Breast epithelium (tissue), 4 donors: ENCODE measurements around the gene KLK13. TPM values are rescaled to one million over a fixed set of nuclear protein-coding genes. Genes with fewer than 3 reads are reported as not detected.

Experiments used
- DNase-seq, 2 donors: peaks; one replicate each; pipeline ENCODE4 v3.0.0-alpha.2; 2019; ENCODE audit warnings: low spot score in 2 of 2
- H3K27ac ChIP-seq, 2 donors: fragments of 200-600 bp; sonication (generic) in 1 of 2; one replicate each; pipeline ENCODE4 v1.5.1; 2016 to 2019; ENCODE audit warnings: mild to moderate bottlenecking in 1 of 2
- H3K27me3 ChIP-seq, 2 donors: fragments of 200-600 bp; sonication (generic) in 1 of 2; one replicate each; pipeline versions ENCODE4 v1.5.1 to v1.6.0; 2017 to 2019; ENCODE audit warnings: control low read depth in 1 of 2, mild to moderate bottlenecking in 1 of 2
- H3K36me3 ChIP-seq: fragments of 200-600 bp; one replicate; pipeline ENCODE4 v1.5.1; 2019
- H3K4me1 ChIP-seq, 2 donors: fragments of 200-600 bp; sonication (generic); one replicate each; pipeline ENCODE4 v1.5.1; 2016 to 2019; ENCODE audit warnings: control low read depth in 1 of 2
- H3K4me3 ChIP-seq, 3 donors: fragments of 200-600 bp; sonication (generic); 1 replicate in 2 of 3; 2 replicates in 1 of 3; pipeline ENCODE4 v1.5.1; 2016 to 2019; ENCODE audit warnings: mild to moderate bottlenecking in 3 of 3, moderate library complexity in 2 of 3
- H3K9me3 ChIP-seq, 2 donors: fragments of 200-600 bp; sonication (generic) in 1 of 2; one replicate each; pipeline ENCODE4 v1.5.1; 2016 to 2019; ENCODE audit warnings: control low read depth in 1 of 2
- POLR2A ChIP-seq: fragments of 450-650 bp; IDR thresholded peaks from one replicate; pipeline ENCODE4 v1.6.1; 2016; ENCODE audit warnings: antibody characterized with exemption, mild to moderate bottlenecking, moderate library complexity
- POLR2AphosphoS5 ChIP-seq, 3 donors: sonication (generic); formaldehyde crosslinking; IDR thresholded peaks; one replicate each; pipeline ENCODE4 v1.6.1; 2017; ENCODE audit warnings: antibody characterized with exemption in 3 of 3
- intact Hi-C: fragments of 100-400 bp; cut with DNase I; formaldehyde crosslinking; loops from one replicate; pipeline ENCODE4 v1.15.1; 2023; ENCODE audit warnings: low total_unique reads
- total RNA-seq, 3 donors: library from RNA; depleted of rRNA; stranded (reverse); fragments of >200 nt; gene quantifications; one replicate each; pipeline ENCODE4 v1.1.0, GENCODE V29; 2016
- TF ChIP-seq, protein P1 (sequence below), 3 donors: fragments of 450-650 bp; IDR thresholded peaks; one replicate each; pipeline ENCODE4 v1.5.1; 2016 to 2017; ENCODE audit warnings: antibody characterized with exemption in 3 of 3, mild to moderate bottlenecking in 3 of 3, moderate library complexity in 3 of 3

Gene KLK13
- total RNA-seq, 3 donors from 2014 or later = not detected

DNA sequence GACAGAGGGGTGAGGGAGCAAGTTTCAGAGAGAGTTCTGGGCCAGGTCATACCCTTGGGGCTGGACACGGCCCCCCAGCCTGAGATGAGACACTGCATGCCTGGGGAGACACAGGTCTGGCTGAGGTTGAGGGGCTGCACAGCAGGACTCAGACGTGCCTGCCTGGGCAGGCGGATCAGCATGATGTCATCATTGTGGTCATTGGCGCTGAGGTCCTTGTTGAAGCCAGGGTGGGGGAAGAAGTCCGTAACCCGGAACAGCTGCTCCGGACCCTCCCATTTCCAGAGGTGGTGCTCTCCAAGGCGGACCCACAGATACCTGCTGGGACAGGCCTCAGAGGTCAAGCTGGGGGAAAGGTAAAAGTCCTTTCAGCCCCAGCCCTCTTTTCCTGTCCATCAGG, 58.5 kb downstream of the KLK13 start:
- Histone ChIP-seq H3K9me3 (no peaks in the 10 kb centered on the region), H3K27me3 (peaks cover 0 to 12% of the 10 kb centered on the region in 2 donors), H3K36me3 (no peaks in the 10 kb centered on the region), H3K4me3 (no peak overlapping the region), H3K27ac (no peak overlapping the region), H3K4me1 (peaks cover 0 to 3% of the 10 kb centered on the region in 2 donors)
- TF ChIP-seq POLR2AphosphoS5 (IDR thresholded peaks at IDR 0.05) (no peak), POLR2A (no peak)
- TF ChIP-seq, protein P1, sequence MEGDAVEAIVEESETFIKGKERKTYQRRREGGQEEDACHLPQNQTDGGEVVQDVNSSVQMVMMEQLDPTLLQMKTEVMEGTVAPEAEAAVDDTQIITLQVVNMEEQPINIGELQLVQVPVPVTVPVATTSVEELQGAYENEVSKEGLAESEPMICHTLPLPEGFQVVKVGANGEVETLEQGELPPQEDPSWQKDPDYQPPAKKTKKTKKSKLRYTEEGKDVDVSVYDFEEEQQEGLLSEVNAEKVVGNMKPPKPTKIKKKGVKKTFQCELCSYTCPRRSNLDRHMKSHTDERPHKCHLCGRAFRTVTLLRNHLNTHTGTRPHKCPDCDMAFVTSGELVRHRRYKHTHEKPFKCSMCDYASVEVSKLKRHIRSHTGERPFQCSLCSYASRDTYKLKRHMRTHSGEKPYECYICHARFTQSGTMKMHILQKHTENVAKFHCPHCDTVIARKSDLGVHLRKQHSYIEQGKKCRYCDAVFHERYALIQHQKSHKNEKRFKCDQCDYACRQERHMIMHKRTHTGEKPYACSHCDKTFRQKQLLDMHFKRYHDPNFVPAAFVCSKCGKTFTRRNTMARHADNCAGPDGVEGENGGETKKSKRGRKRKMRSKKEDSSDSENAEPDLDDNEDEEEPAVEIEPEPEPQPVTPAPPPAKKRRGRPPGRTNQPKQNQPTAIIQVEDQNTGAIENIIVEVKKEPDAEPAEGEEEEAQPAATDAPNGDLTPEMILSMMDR (IDR thresholded peaks at IDR 0.05) = no peak
- DNase-seq = no peak
- intact Hi-C loops = no loop called here

Other genes with a start within 250 kb of the KLK13 start
- under 1 TPM in 2 of 3 donors, not detected in 1; 0.33 to 0.44 TPM for gene KLK1, start 241.3 kb downstream of the KLK13 start, total RNA-seq
- gene KLK15, start 231.5 kb downstream of the KLK13 start, total RNA-seq = not detected
- gene KLK3, start 210.2 kb downstream of the KLK13 start, total RNA-seq = 10 to 100 TPM in 1 of 3 donors, under 1 TPM in 1, not detected in 1; 0.32 to 45.2 TPM
- gene KLK2, start 191.7 kb downstream of the KLK13 start, total RNA-seq = 10 to 100 TPM in 1 of 3 donors, under 1 TPM in 2; 0.44 to 14.7 (median 0.48) TPM
- gene KLK4, start 153.7 kb downstream of the KLK13 start, total RNA-seq = not detected
- 100 to 1,000 TPM in 1 of 3 donors, 10 to 100 TPM in 1, not detected in 1; 16.1 to 182 TPM for gene KLK5, start 112.1 kb downstream of the KLK13 start, total RNA-seq
- gene KLK6, start 95.5 kb downstream of the KLK13 start, total RNA-seq = 10 to 100 TPM in 1 of 3 donors, under 1 TPM in 1, not detected in 1; 0.98 to 14.8 TPM
- 100 to 1,000 TPM in 1 of 3 donors, 1 to 10 TPM in 1, not detected in 1; 7.5 to 103 TPM for gene KLK7, start 81.2 kb downstream of the KLK13 start, total RNA-seq
- gene KLK8, start 63.5 kb downstream of the KLK13 start, total RNA-seq = 10 to 100 TPM in 2 of 3 donors, not detected in 1; 13.4 to 46.2 TPM
- 10 to 100 TPM in 1 of 3 donors, 1 to 10 TPM in 1, not detected in 1; 3.3 to 13.9 TPM for gene KLK10, start 45.4 kb downstream of the KLK13 start, total RNA-seq
- gene KLK11, start 38.5 kb downstream of the KLK13 start, total RNA-seq = 10 to 100 TPM in 1 of 3 donors, 1 to 10 TPM in 1, not detected in 1; 5.6 to 21.1 TPM
- gene KLK12, start 30.1 kb downstream of the KLK13 start, total RNA-seq = not detected
- gene KLK14, start 17.8 kb upstream of the KLK13 start, total RNA-seq = under 1 TPM in 1 of 3 donors, not detected in 2; 0.98 TPM
- gene CTU1, start 43.3 kb upstream of the KLK13 start, total RNA-seq = 10 to 100 TPM in 1 of 3 donors, 1 to 10 TPM in 2; 5.6 to 10.1 (median 9.2) TPM
- gene SIGLEC9, start 59.8 kb upstream of the KLK13 start, total RNA-seq = 1 to 10 TPM; 3.4 to 7.0 (median 4.3) TPM
- 1 to 10 TPM in 2 of 3 donors, under 1 TPM in 1; 0.98 to 3.2 (median 1.8) TPM for gene SIGLEC7, start 77.2 kb upstream of the KLK13 start, total RNA-seq
- gene CD33, start 160.0 kb upstream of the KLK13 start, total RNA-seq = 10 to 100 TPM in 1 of 3 donors, 1 to 10 TPM in 2; 2.9 to 17.1 (median 6.3) TPM
- not detected for gene SIGLECL1, start 186.0 kb upstream of the KLK13 start, total RNA-seq
- gene IGLON5, start 246.6 kb upstream of the KLK13 start, total RNA-seq = under 1 TPM in 1 of 3 donors, not detected in 2; 0.66 TPM